GM18517 (cell line): Measurements from ENCODE around the gene NRGN.
A peak's percentile ranks its signal among the peaks of the same experiment; 100 is the strongest.
"Not testable (repeated sequence)": the region's sequence is repeated elsewhere in the genome, so short reads cannot be mapped to it uniquely, and the experiment has no call there.

Experiments used
- ATAC-seq: cut with Tn5 transposase; IDR thresholded peaks from one replicate; pipeline ENCODE4 v1.9.1; 2021; ENCODE audit warnings: mild to moderate bottlenecking, moderate library complexity; ENCODE audit not compliant: unreplicated experiment

Gene NRGN

GRCh38 chr11:124756033-124756752 lies 16.5 kb downstream of the NRGN start:
- no peak for ATAC-seq

- ATAC-seq = no peak
Observed at GRCh38 chr11:124756753-124757227, 17.0 kb downstream of the NRGN start.

GRCh38 chr11:124757320-124757719 lies 17.6 kb downstream of the NRGN start:
- no peak for ATAC-seq

DNA sequence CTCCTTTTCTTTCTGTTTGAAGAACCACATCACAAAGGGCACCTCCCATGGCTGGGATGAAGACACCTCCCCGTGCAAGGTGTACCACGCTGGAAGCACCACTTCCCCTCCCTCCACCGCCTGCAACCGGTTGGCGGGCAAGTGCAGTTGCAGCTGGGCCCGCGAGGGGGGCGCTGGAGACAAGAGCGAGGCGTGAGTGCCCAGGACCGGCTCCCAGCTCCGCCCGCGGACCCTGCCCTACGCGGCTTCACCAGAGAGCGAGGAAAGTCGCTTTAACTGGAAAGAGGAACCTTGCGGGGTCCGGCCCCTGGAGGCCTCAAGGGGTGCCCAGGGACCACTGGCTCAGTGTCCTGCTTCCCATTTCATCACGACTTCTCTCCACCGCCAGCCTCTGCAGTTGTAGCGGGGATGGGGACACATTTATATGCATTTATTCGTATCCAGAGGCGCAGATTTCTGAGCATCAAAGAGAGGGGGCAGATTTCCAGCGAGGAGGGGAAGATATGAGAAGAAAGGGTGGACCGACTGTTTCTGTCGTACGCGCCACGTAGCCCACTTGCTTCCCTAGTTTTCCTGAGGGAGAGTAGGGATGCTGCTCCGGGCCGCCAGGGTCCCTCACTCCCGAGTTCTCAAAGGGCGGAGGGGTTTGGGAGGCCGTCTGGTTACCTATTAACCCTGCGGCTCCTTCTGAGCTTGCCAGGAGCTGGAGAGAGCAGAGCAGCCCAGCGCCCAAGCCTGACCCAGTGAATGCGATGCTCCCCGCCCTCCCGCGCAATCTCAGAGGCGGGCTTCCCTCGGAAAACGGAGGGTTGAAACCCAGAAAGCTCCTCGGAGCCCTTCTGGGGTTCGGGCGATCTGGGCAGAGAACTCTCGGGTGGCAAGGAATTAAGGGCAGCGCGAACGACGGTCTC lies 18.9 kb downstream of the NRGN start:
- peak; percentile 41 for ATAC-seq

GRCh38 chr11:124759266-124760204 lies 19.8 kb downstream of the NRGN start:
- ATAC-seq = no peak

GRCh38 chr11:124760205-124760652 lies 20.5 kb downstream of the NRGN start:
- ATAC-seq = peak; percentile 41

- no peak for ATAC-seq
Observed at GRCh38 chr11:124760806-124761205, 21.1 kb downstream of the NRGN start.

DNA sequence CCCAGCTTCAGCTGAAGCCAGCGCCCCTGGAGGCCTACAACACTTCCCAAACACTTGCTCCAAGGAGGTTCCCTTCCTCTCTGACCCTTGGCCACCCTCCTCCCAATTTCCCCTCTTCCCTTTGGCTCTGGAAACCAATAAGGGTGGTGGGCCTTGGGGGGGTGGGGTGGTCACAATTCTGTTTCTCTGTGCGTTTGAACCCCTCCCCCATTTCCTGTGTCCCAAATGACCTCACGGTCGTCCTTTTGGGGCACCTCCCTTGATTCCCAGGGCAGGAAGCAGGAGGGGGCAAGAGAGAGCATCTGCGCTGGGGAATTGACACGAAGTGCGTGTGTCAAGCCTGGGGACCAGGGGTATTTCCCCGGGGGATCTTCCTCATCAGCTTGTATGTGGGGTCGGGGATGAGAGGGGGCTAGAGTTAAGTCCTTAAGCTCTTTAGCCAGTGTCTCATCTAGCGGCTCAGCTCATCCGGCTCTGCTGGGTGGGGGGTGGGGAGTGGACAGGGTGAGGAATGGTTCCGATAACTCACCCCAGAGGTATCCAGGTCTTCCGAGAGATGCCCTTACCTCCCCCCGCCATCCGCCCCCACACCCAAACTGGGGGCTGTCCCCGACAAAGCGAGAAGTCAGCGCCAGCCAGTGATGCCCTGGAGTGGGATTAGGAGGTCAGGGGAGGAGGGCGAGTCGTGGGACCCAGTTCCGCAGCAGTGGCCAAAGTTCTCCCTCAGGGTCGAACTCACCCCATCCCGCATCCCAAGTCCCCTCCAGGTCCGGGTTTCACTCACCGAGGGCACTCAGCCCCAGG lies 21.8 kb downstream of the NRGN start:
- peak; percentile 2 for ATAC-seq

GRCh38 chr11:124762105-124762623 lies 22.4 kb downstream of the NRGN start, which contains the start of gene ESAM:
Gene ESAM, minus strand, starts transcription at chr11:124762290. Its CDS starts 136 bp downstream, at chr11:124762154.
- peak; percentile 29 for ATAC-seq

DNA sequence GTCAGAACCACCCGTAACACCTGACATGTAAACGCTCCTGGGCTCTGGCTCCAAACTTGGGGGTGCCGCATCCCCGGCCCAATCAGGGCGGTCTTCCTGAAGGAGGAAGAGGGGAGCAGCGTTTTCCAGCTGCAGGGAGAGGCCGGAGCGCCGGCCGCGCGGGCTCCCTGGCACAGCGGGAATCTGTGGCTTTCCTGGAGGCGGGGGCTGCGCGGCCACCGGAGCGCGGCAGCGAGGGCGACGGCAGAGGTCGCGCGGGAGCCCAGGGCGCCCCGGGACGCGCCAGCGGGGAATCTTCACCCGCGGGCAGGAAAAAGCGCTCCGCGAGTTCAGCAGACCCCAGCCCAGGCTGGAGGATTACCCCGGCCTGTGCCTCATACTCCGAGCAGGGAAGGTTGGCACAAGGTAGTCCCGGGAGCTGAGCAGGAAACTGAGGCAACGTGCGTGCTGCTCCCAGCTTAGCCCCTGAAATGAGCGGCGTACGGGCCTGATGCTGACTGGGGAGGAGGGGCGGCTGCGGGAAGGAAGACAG lies 22.9 kb downstream of the NRGN start:
- ATAC-seq = peak; percentile 16

GRCh38 chr11:124763156-124763947 lies 23.6 kb downstream of the NRGN start:
- no peak for ATAC-seq

DNA sequence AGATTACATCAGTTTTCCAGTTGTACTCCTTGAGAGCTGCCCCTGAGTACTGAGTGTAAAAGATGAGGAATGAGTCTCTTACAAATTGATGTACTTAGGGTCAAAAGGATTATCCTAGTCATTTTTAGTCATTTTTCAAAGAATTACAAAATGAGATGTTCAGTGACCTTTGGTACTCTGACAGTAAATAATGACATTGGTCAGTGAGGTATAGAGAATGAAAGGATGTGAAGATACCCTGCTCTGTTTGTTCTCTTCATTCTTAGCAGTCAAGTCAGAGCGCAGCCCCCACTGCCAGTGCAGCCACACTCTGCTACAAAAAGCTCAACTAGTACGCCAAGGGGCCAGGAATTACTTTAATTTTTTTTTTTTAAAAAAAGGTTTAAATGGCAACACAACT lies 26.4 kb downstream of the NRGN start:
- no peak for ATAC-seq

- no peak for ATAC-seq
Observed at GRCh38 chr11:124768914-124769313, 29.2 kb downstream of the NRGN start.

DNA sequence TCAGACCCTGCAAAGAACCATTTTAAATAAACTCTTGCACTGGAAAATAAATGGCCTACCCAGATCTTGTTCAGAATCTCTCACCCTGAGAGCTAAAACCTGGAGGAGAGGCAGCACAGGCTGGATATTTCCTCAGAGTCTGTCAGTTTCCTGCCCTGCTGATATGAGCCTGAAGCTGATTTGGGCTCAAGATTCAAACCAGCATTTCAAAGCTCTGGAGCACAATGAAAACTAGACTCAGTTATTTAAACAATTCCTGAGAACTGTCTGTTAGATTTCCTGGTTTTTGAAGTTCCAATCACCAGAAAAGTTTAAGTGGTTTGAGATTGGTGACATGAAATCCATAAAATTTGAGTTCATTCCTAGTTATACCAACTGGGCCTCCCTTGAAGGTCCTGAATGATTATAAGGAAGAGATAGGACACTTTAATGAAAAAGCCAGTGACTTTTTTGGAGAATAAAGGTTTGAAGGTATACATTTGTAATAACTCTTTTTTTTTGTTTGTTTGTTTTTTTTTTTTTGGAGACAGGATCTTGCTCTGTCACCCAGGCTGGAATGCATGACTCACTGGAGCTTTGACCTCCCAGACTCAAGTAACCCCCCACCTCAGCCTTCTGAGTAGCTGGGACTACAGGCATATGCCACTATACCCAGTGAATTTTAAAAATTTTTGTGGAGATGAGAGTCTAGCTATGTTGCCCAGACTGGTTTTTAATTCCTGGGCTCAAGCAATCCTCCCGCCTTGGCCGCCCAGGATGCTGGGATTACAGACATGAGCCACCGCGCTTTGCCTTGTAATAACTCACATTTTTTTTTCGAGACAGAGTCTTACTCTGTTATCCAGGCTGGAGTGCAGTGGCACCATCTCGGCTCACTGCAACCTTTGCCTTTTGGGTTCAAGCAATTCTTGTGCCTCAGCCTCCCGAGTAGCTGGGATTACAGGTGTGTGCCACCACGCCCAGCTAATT lies 30.3 kb downstream of the NRGN start:
- no peak for ATAC-seq

DNA sequence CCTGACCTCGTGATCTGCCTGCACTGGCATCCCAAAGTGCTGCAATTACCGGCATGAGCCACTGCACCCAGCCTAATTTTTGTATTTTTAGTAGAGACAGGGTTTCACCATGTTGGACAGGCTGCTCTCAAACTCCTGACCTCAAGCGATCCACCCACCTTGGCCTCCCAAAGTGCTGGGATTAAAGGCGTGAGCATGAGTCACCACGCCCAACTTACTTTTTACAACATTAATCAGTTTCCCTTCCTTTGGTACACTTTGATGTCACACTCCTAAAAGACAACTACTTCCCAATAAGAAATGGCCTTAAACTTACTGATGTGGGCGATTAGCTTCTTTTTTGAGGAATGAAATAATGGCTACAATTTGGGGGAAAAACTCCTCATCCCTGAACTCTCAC lies 31.2 kb downstream of the NRGN start:
- not testable (repeated sequence) for ATAC-seq

- ATAC-seq = no peak
Observed at GRCh38 chr11:124776865-124777645, 37.3 kb downstream of the NRGN start.

DNA sequence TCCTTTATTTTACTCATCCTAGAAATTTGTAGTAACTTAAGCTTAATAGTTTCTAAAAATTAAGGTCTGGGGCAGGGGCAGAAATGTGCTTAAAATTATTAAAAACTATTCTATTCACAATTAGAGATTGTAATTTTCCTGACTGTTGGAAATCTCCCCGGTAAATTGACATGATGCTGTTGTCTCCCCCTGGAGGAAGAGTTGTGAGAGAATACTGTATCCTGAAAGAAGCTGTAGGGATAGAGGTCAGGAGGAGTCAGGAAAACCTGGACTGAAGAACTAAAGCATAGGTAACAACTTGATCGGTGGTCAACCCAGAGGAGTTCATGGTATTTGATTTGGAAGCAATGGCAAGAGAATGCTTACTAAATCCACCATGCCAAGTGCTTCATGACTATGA lies 38.5 kb downstream of the NRGN start:
- ATAC-seq = no peak
